ENCODE data around the gene PAWR.
"Not testable (repeated sequence)": the region's sequence is repeated elsewhere in the genome, so short reads cannot be mapped to it uniquely, and the experiment has no call there.

Gene PAWR

DNA sequence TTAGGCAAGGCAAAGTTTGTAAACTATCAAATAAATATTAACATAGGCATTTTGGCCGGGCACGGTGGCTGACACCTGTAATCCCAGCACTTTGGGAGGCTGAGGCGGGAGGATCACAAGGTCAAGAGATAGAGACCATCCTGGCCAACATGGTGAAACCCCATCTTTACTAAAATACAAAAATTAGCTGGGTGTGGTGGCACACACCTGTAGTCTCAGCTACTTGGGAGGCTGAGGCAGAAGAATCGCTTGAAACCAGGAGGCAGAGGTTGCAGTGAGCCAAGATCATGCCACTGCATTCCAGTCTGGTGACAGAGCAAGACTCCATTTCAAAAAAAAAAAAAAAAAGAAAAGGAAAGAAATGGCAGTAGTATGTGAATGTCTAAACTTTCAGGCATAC, 43.9 kb downstream of the PAWR start:
- not testable (repeated sequence) for DNase-seq (ENCODE audit: low read depth)

DNA sequence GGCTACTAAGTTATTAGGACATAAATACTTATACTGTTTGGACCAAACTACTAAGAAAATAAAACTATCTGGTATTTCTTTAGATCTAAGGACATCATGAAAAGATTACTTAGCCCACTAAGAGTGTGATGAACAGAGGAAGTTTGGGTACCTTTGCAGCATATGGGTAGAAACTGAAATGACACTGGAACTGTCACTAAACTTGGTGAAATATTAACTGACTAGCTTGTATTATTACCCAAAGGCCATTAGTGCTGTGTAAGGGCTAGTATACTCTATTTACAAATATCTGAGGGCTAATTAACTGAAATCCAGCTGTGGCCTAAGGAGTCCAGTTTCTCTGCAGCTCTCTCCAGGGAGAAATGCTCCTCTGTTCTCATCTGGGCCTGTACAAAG, 45.5 kb downstream of the PAWR start:
- no peak for DNase-seq (ENCODE audit: low read depth)

DNA sequence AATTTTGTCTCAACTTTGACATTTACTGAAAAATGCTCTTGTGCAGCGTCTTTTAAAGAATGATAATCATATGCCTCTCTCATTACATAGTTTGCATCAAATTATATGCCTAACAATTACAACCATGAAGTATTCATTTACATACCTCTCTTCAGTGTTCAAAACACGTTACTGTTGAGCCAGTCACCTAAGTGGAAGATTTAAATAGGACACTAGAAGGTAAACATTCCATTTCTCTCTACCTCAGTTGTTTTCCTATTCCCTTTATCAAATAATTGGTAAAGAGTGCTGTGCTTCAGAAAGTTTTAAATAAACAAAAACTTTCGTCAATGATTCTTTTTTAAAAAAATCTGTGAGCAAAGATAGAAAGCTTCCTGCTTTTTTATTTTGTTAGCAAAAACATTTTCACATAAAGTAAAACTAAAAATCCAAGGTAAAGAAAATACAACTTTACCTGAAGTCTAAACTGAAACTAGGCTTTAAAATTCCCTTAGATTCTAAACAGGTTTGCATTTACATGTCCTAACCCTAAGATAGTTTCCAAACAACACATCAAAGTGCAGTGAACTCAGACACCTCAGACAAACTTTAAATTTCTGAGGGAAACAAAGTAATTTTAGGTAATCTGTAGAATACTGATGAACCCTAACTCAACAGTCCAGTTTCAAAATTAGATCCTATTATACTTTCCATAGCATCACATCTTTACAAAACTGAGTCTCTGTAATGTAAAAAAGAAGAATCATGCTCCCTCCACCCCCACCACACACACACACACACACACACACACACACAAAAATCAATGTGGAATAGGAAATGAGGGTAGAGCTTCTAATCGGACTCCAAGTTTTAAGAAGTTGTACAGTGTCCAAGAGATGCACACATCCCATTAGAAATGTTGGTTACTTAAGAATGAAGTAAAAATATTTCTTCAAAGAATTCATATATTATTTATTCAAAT, 46.2 kb downstream of the PAWR start:
- no peak for DNase-seq (ENCODE audit: low read depth)

DNA sequence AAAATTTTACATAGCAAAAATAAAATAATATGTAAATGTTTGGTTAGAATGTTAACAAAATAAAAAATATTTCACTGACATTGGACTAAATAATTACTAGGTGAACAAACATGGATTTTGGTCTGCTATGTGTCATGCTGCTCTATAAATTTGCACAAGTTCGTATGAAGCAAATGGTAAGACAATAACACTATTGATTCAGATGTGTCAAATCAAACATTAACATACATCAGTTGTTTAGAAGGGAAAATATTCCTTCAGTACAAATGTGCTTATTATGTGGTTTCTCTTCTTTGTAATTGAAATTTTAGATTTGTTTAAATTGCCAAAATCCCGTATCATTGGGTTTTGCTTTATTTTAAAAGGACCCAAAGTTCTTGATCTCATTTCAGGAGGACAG, 46.9 kb downstream of the PAWR start:
- no peak for DNase-seq (ENCODE audit: low read depth)

DNA sequence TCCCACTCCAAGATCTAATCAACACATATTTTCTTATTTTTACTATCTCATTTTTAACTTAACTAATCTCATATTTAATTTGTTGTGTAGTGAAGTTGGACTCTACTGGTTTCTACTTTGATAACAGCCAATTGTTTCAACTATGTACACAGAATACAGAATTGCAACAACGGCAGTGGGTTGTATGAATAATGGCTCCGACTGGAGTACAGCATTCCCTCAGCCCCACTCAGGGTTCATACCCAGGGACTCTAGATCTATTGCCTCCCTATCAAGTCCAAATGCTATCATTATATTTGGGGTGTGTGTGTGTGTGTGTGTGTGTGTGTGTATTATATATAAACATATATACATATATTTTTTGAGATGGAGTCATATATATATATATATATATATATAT, 52.3 kb downstream of the PAWR start:
- DNase-seq (ENCODE audit: low read depth): no peak

DNA sequence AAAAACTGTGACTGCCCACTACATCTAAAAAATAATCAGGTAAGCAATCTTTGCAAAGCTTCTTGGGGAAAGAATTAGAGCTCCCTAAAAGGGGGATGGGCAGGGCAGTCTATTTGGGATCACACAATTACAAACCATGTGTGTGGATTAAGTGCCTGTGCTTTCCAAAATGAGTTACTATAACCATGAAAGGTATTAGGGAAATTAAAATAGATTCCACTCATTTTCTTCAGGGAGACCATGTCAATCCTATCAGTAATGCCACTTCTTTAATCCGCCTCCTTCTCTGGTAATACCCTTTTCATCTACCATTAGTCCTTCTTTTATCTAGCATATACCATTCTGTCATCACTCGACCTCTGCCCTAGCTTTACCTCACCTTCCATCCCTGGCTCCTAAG, 53.7 kb downstream of the PAWR start:
- no peak for DNase-seq (ENCODE audit: low read depth)

DNA sequence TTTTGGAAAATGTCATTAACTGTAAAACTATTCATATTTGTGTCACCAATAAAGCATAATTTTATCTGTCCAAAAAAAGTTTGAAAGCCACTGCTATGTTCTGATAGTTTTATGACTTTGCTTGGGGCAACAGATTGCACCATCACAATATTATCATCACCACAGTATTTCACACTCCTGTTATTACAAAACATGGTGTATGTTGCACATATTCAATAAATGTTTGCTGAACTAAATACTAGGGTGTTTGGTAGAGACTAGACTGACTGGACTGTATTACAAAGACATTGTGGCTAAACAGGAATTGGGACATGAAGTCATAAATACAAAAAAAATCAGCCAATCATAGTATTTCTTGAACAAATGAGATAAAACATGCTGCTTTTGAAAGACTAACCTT, 55.1 kb downstream of the PAWR start:
- DNase-seq (ENCODE audit: low read depth): peak; percentile 47

DNA sequence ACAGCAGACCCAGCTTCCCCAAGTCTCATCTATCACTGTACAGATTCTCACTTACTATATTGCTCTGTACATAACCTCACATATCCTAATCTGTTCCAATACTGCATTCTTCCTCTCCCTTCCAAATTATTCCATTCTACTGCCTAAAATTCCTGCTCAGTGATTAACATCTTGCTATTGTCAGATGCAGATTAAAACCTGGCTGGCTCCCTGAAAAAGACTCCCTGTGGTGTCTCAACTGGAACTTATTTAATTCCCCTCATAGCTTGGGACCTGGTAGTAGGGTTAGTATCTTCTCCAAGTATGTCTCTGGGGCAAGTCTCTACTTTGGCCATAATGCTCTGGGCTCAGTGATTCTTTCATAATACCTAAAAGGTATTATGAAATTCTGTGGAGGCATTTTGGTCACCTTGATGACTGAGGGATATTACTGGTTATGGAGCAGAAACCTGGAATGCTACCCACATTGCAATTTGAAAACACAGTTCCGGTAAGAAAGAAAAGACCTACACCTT, 55.8 kb downstream of the PAWR start:
- peak; percentile 48 for DNase-seq (ENCODE audit: low read depth)

DNA sequence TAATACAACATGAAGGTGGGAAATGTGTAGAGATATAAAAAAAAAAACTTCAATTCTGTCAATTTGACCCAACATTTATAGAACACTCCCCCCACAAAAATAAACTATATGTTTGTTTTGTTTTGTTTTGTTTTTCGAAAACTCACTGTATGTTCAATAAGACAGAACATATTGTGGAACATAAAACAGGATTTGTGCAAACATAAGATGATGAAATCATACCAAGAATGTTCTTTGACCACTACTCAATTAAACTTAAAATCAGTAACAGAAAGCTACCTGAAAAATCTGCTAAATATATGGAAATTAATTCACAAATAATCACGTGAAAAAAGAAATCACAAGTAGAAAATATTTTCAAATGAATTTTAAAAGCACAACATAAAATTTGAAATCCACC, 61.2 kb downstream of the PAWR start:
- no peak for DNase-seq (ENCODE audit: low read depth)

DNA sequence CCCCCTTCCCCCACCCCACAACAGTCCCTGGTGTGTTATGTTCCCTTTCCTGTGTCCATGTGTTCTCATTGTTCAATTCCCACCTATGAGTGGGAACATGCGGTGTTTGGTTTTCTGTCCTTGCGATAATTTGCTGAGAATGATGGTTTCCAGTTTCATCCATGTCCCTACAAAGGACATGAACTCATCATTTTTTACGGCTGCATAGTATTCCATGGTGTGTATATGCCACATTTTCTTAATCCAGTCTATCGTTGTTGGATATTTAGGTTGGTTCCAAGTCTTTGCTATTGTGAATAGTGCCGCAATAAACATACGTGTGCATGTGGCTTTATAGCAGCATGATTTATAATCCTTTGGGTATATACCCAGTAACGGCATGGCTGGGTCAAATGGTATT, 64.0 kb downstream of the PAWR start:
- not testable (repeated sequence) for DNase-seq (ENCODE audit: low read depth)

DNA sequence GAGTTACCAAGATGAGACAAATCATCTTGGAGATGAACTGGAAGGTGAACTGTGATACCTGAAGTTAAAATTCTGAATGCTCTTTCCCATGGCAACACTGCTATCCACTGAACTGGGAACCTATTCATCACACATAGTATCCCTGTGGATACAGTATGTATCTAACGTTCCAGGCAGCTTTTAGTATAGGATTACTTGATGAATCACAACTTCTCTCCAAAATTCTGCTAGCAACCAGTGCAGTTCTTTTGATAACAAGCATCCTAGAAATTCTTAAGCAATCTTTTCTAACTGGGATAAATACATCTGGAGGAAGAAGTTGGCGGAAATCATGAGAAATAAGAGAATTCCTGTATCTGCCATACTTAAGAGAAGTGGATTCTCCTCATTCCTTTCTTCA, 66.4 kb downstream of the PAWR start:
- no peak for DNase-seq (ENCODE audit: low read depth)

DNA sequence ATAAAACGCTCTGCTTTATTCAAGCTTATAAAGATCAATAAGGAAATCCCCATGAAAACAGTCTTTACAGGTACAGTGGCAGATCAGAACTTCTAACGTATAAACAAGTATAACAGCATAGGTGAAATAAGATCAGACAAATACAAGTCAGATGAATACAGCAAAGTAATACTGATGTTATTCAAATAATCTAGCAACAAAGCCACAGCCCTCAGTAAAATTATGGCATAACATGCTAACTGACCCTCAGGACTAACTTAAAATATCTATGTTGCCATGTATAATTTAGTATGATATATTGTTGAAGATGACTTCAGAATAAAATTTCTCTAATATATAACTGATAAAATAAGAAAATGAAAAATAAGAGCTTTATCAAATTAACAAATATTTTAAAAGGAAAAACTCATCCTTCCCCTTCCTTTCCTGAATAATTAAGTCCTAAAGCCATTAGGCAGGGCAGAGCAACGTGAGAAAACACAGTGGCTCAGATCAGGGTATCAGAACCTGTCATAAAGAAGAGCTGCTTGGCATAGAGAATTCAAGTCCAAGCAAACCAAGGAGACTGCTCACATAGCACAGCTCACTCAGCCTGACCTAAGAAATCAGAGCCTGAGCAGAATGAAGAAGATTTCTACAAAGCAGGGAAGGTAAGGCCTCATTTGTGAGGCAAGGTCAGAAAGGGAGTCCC, 70.7 kb downstream of the PAWR start:
- DNase-seq (ENCODE audit: low read depth): no peak

DNA sequence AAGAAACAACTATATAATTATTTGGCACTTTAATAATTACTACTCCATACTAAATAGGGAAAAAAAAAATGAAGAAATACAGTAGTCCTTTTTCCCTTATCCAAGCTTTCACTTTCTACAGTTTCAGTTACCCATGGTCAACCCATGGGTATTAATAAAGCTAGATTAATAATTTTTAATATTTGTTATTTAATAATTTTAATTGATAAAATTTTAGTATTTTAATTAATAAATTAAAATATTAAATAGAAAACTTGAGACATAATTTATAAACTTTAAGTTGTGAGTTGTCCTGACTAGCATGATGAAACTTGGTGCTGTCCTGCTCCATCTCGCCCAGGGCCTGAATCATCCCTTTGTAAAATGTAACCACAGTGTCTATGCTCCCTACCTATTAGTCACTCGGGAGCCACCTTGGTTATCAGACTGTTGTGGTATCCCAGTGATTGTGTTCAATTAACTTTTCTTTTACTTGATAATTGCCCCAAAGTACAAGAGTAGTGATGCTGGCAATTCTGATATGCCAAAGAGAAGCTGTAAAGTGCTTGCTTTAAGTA, 71.8 kb downstream of the PAWR start:
- peak; percentile 32 for DNase-seq (ENCODE audit: low read depth)

DNA sequence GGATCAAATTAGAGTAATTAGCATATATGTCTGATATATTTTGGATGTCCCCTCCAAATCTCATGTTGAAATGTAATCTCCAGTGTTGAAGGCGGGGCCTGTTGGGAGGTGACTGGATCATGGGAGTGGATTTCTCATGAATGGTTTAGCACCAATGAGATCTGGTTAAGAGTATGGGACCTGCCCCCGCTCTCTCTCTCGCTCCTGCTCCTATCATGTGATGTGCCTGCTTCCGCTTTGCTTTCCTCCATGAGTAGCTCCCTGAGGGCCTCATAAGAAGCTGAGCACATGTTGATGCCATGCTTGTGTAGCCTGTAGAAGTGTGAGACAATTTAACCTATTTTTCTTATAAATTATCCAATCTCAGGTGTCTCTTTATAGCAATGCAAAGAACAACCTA, 73.1 kb downstream of the PAWR start:
- DNase-seq (ENCODE audit: low read depth): no peak

DNA sequence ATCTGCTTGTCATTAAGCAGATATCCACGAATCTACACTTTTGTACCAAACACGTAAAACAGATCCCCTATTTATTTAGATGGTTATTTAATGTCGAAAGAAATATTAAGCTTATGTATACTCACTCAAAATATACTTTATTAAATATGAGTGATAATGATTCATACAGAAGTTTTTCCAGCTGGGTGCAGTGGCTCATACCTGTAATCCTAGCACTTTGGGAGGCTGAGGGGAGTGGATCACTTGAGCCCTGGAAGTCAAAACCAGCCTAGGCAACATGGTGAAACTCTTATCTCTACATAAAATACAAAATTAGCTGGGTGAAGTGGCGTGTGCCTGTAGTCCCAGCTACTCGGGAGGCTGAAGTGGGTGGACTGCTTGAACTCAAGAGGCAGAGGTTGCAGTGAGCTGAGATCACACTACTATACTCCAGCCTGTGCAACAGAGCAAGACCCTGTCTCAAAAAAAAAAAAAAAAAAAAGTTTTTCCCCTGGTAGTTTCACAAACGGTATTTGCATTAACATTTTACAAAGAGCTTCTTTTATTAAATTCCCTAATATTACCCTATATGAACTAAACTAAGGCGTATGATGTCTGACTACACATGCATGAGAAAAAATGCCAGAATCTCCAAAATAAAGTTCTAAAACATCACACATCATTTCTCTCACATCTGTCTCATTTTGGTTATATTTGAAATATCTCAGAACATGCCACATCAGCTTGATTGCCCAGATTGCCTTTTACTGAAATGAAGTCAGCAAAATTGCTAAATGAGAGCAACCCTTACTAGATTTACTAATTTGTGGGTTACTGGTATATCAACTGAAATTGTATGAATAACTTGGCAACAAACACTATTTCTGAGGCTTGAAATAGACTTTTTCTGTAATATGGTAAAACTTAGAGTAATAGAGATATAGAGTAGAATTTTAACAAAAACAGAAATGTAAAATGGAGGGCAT, 74.9 kb downstream of the PAWR start:
- DNase-seq (ENCODE audit: low read depth): no peak

DNA sequence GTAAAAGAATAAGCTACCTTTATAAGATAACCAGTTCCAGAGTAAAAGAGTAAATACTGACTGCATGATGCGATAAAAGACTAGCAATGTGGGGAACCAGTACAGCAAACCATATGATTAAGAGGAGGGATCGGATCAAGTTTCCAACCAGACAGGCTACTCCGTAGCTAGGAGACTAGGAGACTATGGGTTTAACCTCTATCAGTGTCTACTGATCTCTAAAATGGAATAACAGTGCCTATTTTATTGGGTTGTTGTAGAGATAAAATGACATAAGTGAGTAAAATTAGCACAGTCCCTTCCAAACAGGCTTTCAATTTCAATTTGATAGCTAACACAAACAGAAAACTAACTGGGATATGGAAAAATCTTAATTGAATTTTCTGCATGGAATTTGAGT, 76.0 kb downstream of the PAWR start:
- DNase-seq (ENCODE audit: low read depth): no peak

DNA sequence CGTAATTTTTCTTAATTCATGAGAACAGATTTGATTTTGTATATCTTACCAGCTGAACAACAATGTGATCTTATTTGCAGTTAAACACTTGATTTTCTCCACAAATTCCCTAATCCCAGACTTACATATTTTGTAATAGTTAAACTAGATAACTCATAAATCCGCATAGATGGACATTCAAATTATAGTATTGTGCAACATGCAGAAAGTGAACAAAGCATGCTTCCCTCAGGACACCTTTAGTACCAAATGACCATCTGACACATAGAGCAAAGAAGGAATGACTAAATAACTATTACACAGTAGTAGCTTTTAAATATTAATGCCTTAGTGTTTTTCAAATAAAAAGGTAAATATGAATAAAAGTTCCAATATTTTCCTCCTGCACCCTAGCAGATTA, 88.9 kb downstream of the PAWR start:
- no peak for DNase-seq (ENCODE audit: low read depth)

DNA sequence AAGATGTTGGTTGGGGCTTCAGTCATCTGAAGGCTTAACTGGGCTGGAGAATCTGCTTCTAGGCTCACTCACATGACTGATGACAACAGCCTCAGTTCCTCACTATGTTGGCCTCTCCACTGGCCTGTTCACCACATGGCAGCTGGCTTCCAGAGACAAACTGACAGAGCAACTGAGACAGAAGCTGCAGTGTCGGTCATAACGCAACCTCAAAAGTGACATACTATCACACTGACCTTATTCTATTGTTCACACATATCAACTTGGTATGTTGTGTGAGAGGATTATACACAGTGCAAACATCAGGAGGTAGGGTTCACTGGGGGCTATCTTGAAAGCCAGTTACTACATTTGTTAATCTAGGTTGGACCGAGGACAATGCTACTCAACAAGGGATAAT, 92.9 kb downstream of the PAWR start:
- DNase-seq (ENCODE audit: low read depth): peak; percentile 8

DNA sequence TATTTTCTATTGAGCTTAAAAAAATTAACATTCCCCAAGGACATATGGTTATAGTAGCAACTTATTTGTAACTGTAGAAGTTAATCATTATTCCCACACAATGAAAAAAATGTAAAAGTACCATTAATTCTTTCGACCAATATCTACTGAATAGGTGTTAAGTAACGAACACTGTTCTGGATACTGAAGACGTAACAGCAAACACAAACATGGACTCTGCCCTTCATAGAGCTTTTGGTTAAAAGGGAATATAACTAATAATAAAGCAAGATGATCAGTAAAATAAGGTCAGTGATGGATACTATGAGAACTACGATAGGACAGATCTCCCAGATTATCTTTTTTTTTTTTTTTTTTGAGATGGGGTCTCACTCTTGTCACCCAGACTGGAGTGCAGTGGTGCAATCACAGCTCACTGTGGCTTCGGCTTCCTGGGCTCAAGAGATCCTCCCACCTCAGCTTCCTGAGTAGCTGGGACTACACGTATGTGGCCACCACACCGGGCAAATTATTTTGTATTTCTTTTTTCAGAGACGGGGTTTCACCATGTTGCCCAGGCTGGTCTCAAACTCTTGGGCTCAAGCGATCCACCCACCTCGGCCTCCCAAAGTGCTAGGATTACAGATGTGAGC, 93.9 kb downstream of the PAWR start:
- DNase-seq (ENCODE audit: low read depth): no peak

DNA sequence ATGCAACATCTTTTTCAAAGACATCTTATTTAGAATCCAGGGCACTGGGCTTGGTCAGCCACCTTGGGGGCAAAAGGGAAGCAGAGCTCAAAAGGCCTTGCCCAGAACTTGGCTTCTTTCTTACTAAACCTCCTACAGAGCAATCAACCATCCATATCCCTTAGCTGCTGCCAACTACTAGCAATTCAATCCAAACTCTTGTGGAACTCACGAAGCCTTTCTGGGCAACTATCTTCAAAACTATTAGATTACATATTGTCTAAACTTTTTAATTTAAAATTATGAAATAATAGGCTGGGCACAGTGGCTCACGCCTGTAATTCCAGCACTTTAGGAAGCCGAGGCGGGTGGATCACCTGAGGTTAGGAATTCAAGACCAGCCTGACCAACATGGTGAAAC, 95.5 kb downstream of the PAWR start:
- DNase-seq (ENCODE audit: low read depth): no peak

DNA sequence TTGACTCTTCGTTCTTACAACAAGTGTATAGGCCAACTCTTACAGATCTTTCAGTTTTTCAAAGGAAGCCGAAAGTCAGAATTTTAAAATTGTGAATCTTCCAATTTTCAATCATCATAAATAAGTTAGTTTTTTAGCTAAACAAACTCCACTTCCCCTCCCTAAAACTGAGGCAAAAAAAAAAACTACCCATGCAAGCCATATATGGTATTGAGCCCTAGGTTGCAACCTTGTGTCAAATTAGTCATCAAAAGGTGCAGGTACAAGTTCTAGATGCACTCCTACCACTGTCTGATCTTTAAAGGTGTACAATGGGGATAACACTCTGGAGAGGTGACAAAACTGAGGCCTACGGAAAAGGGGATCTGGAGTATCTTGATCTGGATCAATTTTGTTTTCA, 97.9 kb downstream of the PAWR start:
- no peak for DNase-seq (ENCODE audit: low read depth)
